Suprapubic skin (tissue), 4 donors: ENCODE data around the gene OVOL2. TPM values are rescaled to one million over a fixed set of nuclear protein-coding genes. Genes with fewer than 3 reads are reported as not detected.
"Not testable (repeated sequence)": the region's sequence is repeated elsewhere in the genome, so short reads cannot be mapped to it uniquely, and the experiment has no call there.

Experiments
- DNase-seq, 2 donors: peaks; one replicate each; pipeline ENCODE4 v3.0.0-alpha.2; 2019; ENCODE audit warnings: low spot score in 2 of 2
- H3K27ac ChIP-seq: fragments of 200-600 bp; sonication (generic); one replicate; pipeline ENCODE4 v1.5.1; 2019
- H3K27me3 ChIP-seq: fragments of 200-600 bp; sonication (generic); one replicate; pipeline ENCODE4 v1.5.1; 2019
- H3K36me3 ChIP-seq: fragments of 200-600 bp; sonication (generic); one replicate; pipeline ENCODE4 v1.5.1; 2019
- H3K4me1 ChIP-seq: fragments of 200-600 bp; sonication (generic); one replicate; pipeline ENCODE4 v1.5.1; 2019
- H3K4me3 ChIP-seq: fragments of 200-600 bp; sonication (generic); one replicate; pipeline ENCODE4 v1.5.1; 2019; ENCODE audit warnings: mild to moderate bottlenecking
- H3K9me3 ChIP-seq: fragments of 200-600 bp; sonication (generic); one replicate; pipeline ENCODE4 v1.5.1; 2019
- EP300 ChIP-seq: sonication (generic); formaldehyde crosslinking; IDR thresholded peaks from one replicate; pipeline ENCODE4 v1.6.1; 2017; ENCODE audit warnings: antibody characterized with exemption
- POLR2A ChIP-seq, 2 donors: fragments of 450-650 bp; IDR thresholded peaks; one replicate each; pipeline ENCODE4 v1.6.1; 2017; ENCODE audit warnings: antibody characterized with exemption in 2 of 2, mild to moderate bottlenecking in 2 of 2, moderate library complexity in 2 of 2
- POLR2AphosphoS5 ChIP-seq, 3 donors: sonication (generic); formaldehyde crosslinking; IDR thresholded peaks; one replicate each; pipeline ENCODE4 v1.6.1; 2017; ENCODE audit warnings: antibody characterized with exemption in 3 of 3
- WGBS: methylation state at CpG from one replicate; pipeline ENCODE4 v1.1.5; 2018; 5-methylcytosine and 5-hydroxymethylcytosine counted together
- total RNA-seq, 4 donors: library from RNA; depleted of rRNA; stranded (reverse); fragments of >200 nt; gene quantifications; one replicate each; pipeline ENCODE4 v1.1.0, GENCODE V29; 2016
- TF ChIP-seq, protein P1 (sequence below), 2 donors: fragments of 200-600 bp in 1 of 2; fragments of 450-650 bp in 1 of 2; sonication (generic) in 1 of 2; IDR thresholded peaks; one replicate each; pipeline ENCODE4 v1.5.1; 2016 to 2019; ENCODE audit warnings: antibody characterized with exemption in 2 of 2, mild to moderate bottlenecking in 1 of 2, moderate library complexity in 1 of 2

The OVOL2 gene
- total RNA-seq, 4 donors from 2014 or later = 16.9 to 53.8 (median 24.8) TPM

DNA sequence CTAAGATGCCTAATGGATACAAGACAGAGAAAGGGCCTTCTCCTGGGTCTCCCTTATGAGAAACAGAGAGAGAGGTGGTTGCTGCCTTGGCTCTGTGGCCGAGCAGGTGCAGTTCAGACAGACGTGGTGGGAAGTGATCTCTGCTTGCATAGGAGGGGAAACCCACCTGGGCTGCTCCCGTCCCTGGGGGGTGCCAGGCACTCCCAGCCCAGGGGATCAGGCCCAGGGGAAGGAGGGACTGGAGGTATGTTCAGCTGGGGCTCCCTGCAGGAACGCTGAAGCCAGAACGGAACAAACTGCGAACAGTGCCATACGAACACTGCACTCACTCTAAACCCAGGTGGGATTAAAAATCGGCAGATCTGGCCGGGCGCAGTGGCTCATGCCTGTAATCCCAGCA lies 35.7 kb upstream of the OVOL2 start:
- H3K36me3 ChIP-seq = no peaks in the 10 kb centered on the region
- H3K4me3 ChIP-seq = no peak overlapping the region
- H3K27me3 ChIP-seq = no peaks in the 10 kb centered on the region
- no peak overlapping the region for H3K27ac ChIP-seq
- no peaks in the 10 kb centered on the region for H3K4me1 ChIP-seq
- 74% methylated on average over 10 of the region's 10 CpGs for WGBS
- H3K9me3 ChIP-seq = no peaks in the 10 kb centered on the region
- no peak for DNase-seq
- TF ChIP-seq POLR2A (IDR thresholded peaks at IDR 0.05) (no peak), EP300 (no peak), POLR2AphosphoS5 (IDR thresholded peaks at IDR 0.05) (no peak)
- TF ChIP-seq, protein P1, sequence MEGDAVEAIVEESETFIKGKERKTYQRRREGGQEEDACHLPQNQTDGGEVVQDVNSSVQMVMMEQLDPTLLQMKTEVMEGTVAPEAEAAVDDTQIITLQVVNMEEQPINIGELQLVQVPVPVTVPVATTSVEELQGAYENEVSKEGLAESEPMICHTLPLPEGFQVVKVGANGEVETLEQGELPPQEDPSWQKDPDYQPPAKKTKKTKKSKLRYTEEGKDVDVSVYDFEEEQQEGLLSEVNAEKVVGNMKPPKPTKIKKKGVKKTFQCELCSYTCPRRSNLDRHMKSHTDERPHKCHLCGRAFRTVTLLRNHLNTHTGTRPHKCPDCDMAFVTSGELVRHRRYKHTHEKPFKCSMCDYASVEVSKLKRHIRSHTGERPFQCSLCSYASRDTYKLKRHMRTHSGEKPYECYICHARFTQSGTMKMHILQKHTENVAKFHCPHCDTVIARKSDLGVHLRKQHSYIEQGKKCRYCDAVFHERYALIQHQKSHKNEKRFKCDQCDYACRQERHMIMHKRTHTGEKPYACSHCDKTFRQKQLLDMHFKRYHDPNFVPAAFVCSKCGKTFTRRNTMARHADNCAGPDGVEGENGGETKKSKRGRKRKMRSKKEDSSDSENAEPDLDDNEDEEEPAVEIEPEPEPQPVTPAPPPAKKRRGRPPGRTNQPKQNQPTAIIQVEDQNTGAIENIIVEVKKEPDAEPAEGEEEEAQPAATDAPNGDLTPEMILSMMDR (IDR thresholded peaks at IDR 0.05) = no peak

DNA sequence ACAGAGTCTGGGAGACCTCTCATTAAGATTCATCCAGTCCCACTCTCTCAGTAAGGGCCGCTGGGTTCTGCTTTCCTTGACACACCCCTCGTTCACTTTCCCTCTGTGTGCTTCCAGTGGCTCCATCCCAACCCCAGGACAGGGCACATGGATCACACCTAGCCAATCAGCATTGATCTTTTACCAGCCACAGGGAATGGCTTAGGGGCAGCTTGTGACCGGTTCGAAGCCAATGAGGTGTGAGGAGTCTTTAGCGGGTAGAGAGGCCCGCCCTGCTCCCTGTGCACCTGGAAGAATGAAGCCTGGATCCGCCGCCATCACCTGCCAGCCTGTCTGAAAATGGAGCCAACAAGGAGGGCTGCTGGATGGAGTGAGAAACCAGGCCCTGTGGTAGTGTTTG lies 35.2 kb upstream of the OVOL2 start:
- Histone ChIP-seq H3K9me3 (no peaks in the 10 kb centered on the region), H3K36me3 (no peaks in the 10 kb centered on the region), H3K4me3 (no peak overlapping the region), H3K27me3 (no peaks in the 10 kb centered on the region), H3K4me1 (no peaks in the 10 kb centered on the region), H3K27ac (no peak overlapping the region)
- DNase-seq = no peak
- WGBS = 73% methylated on average over 6 of the region's 8 CpGs
- TF ChIP-seq POLR2AphosphoS5 (IDR thresholded peaks at IDR 0.05) (no peak), POLR2A (IDR thresholded peaks at IDR 0.05) (no peak), EP300 (no peak)

DNA sequence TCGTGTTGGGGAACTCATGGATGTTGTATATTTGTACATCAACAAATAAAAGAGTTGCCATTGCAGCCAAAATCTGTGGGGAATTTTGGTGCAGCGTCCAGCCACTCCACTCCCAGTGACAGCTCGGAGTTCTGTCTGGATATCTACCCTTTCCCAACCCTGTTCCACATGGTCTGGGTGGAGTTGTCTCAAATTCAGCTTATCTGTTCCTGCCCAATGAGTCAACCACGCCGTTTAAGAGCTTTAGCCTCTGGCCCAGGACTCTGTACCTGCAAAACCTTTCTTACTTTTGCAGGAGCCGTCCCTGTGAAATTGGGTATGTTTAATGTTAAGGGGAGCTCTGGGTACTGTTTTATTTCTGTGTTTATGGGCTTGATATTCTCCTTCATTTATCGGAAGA lies 33.9 kb upstream of the OVOL2 start:
- 63% methylated on average over 7 of the region's 7 CpGs for WGBS
- H3K27ac ChIP-seq = no peak overlapping the region
- no peak for DNase-seq

DNA sequence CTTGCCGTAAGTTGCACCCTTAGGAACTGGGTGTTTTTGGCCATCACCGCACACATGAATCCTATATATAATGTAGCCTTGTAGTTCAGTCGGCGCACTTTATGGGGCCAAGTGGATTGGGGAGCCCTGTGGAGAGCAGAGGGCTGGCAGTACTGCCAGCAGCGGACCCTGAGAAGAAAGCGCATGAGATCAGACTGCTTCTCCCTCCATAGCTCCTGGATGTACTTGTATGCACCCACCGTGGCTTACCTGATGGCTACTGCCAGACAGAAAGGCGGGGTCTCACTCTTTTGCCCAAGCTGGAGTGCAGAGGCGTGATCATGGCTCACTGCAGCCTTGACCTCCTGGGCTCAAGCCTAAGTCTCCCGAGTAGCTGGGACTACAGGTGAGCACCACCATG lies 32.8 kb upstream of the OVOL2 start:
- no peak for DNase-seq
- 94% methylated on average over 10 of the region's 10 CpGs for WGBS
- TF ChIP-seq EP300 (no peak), POLR2AphosphoS5 (IDR thresholded peaks at IDR 0.05) (no peak), POLR2A (IDR thresholded peaks at IDR 0.05) (no peak)
- TF ChIP-seq, protein P1 (IDR thresholded peaks at IDR 0.05) = no peak
- Histone ChIP-seq H3K4me3 (no peak overlapping the region), H3K9me3 (no peaks in the 10 kb centered on the region), H3K27ac (no peak overlapping the region), H3K36me3 (no peaks in the 10 kb centered on the region), H3K4me1 (no peaks in the 10 kb centered on the region), H3K27me3 (no peaks in the 10 kb centered on the region)

More for the DNA sequence above, 33.9 kb upstream of the OVOL2 start:
- Histone ChIP-seq H3K9me3 (no peaks in the 10 kb centered on the region), H3K36me3 (no peaks in the 10 kb centered on the region), H3K27me3 (no peaks in the 10 kb centered on the region), H3K4me1 (no peaks in the 10 kb centered on the region), H3K4me3 (no peak overlapping the region)
- TF ChIP-seq POLR2AphosphoS5 (IDR thresholded peaks at IDR 0.05) = no peak
- no peak for TF ChIP-seq POLR2A (IDR thresholded peaks at IDR 0.05)
- no peak for TF ChIP-seq EP300
- TF ChIP-seq, protein P1 (IDR thresholded peaks at IDR 0.05) = no peak

DNA sequence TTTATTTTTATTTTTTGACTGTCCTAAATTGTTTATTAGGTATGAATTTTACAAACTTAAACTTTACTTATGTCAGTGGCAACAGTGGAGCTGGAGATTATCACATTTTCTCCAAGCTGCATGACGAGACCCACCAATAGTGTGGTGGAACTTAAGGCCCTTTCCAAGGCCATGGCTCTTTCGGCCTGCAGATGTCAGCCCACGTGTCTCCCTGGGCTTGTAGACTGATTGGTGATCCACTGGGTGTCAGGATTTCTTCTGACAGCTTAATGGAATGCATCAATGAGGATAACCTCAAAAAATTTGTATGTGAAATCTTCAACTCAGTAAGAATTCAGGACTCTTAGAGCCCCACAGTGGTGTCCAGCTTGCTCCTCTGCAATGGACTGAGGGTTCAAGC lies 32.3 kb upstream of the OVOL2 start:
- Histone ChIP-seq H3K4me1 (no peaks in the 10 kb centered on the region), H3K36me3 (no peaks in the 10 kb centered on the region), H3K27me3 (no peaks in the 10 kb centered on the region), H3K27ac (no peak overlapping the region), H3K9me3 (no peaks in the 10 kb centered on the region), H3K4me3 (no peak overlapping the region)
- DNase-seq = no peak
- WGBS = 47% methylated on average over 3 of the region's 3 CpGs
- TF ChIP-seq POLR2A (IDR thresholded peaks at IDR 0.05) = no peak
- TF ChIP-seq POLR2AphosphoS5 (IDR thresholded peaks at IDR 0.05) = no peak
- TF ChIP-seq EP300 = no peak
- TF ChIP-seq, protein P1 (IDR thresholded peaks at IDR 0.05) = no peak

DNA sequence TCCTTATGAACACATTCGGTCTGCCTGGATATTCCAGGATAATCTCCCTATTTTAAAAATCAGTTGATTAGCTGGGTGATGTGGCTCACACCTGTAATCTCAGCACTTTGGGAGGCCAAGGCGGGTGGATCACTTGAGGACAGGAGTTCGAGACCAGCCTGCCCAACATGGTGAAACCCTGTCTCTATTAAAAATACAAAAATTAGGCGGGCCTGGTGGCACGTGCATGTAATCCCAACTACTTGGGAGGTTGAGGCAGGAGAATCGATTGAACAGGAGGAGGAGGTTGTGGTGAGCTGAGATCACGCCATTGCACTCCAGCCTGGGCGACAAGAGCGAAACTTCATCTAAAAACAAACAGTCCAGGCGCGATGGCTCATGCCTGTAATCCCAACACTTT lies 31.1 kb upstream of the OVOL2 start:
- H3K27me3 ChIP-seq, DNase-seq, H3K4me1 ChIP-seq, H3K36me3 ChIP-seq, H3K4me3 ChIP-seq, H3K9me3 ChIP-seq, H3K27ac ChIP-seq: not testable (repeated sequence)
- 96% methylated on average over 11 of the region's 11 CpGs for WGBS

DNA sequence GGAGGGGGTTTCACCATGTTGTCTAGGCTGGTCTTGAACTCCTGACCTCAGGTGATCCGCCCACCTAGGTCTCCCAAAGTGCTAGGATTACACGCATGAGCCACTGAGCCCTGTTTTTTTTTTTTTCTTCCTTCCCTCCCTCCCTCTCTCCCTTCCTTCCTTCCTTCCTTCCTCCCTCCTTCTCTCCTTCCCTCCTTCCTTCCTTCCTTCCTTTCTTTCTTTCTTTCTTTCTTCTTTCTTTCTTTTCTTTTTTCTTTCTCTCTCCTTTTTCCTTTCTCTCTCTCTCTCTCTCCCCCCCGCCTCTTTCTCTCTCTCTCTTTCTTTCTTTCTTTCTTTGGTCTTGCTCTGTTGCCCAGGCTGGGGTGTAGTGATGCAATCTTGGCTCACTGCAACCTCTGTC lies 30.6 kb upstream of the OVOL2 start:
- not testable (repeated sequence) for DNase-seq, H3K36me3 ChIP-seq, H3K4me3 ChIP-seq, H3K9me3 ChIP-seq, H3K27ac ChIP-seq, H3K27me3 ChIP-seq, H3K4me1 ChIP-seq
- 97% methylated on average over 3 of the region's 3 CpGs for WGBS
